COLO829 (cell line): ENCODE measurements around the gene SIMC1.

Experiments
- DNase-seq: peaks from one replicate; pipeline ENCODE4 v3.0.0; 2012; ENCODE audit warnings: low spot score

The SIMC1 gene

GRCh38 chr5:176317534-176318374 lies 79.5 kb downstream of the SIMC1 start:
- DNase-seq, result no peak

GRCh38 chr5:176319827-176320554 lies 81.8 kb downstream of the SIMC1 start:
- DNase-seq, result no peak

- no peak for DNase-seq
Observed at GRCh38 chr5:176320577-176320976, 82.4 kb downstream of the SIMC1 start.

GRCh38 chr5:176334031-176334770 lies 96.0 kb downstream of the SIMC1 start:
- no peak for DNase-seq

GRCh38 chr5:176337913-176338312 lies 99.7 kb downstream of the SIMC1 start:
- DNase-seq, result no peak

GRCh38 chr5:176339304-176339703 lies 101.1 kb downstream of the SIMC1 start:
- no peak for DNase-seq

GRCh38 chr5:176341325-176342157 lies 103.3 kb downstream of the SIMC1 start:
- no peak for DNase-seq

GRCh38 chr5:176342158-176342483 lies 103.9 kb downstream of the SIMC1 start:
- no peak for DNase-seq

GRCh38 chr5:176342766-176343458 lies 104.7 kb downstream of the SIMC1 start:
- DNase-seq, result no peak

GRCh38 chr5:176350416-176350815 lies 112.2 kb downstream of the SIMC1 start:
- no peak for DNase-seq

- DNase-seq, result no peak
Observed at GRCh38 chr5:176352116-176352878, 114.1 kb downstream of the SIMC1 start.

GRCh38 chr5:176353533-176353932 lies 115.3 kb downstream of the SIMC1 start:
- no peak for DNase-seq

- no peak for DNase-seq
Observed at GRCh38 chr5:176355400-176356178, 117.4 kb downstream of the SIMC1 start.

GRCh38 chr5:176356179-176356566 lies 117.9 kb downstream of the SIMC1 start:
- no peak for DNase-seq

- no peak for DNase-seq
Observed at GRCh38 chr5:176359658-176360057, 121.4 kb downstream of the SIMC1 start.

GRCh38 chr5:176360894-176361436 lies 122.7 kb downstream of the SIMC1 start:
- no peak for DNase-seq

- peak; percentile 55 for DNase-seq
Observed at GRCh38 chr5:176361437-176362232, 123.4 kb downstream of the SIMC1 start, which contains the start of gene KIAA1191. Gene KIAA1191, minus strand, starts transcription at chr5:176361764. Its CDS starts 2,256 bp downstream, at chr5:176359508.

GRCh38 chr5:176362233-176362490 lies 123.9 kb downstream of the SIMC1 start:
- no peak for DNase-seq
